IMR-90 (cell line): Measurements from ENCODE around the gene BACE1-AS. TPM values are rescaled to one million over a fixed set of nuclear protein-coding genes. Genes with fewer than 3 reads are reported as not detected.

Experiments
- ATAC-seq: fragments of 200-7000 bp; cut with Tn5 transposase; 2 replicates; pipeline ENCODE4 v1.9.1; 2020; ENCODE audit warnings: low read depth, mild to moderate bottlenecking, moderate library complexity
- BruUV-seq: library from RNA; stranded (reverse); fragments of 400-500 nt; replicated peaks from 2 replicates; lab custom pipeline; 2021; lab: Mats Ljungman, UMichigan
- CTCF ChIA-PET: fragments of 300-600 bp; formaldehyde crosslinking; extraction: SDS; loops from one replicate; lab custom pipeline; 2021; ENCODE audit warnings: antibody characterized with exemption; lab: Yijun Ruan, JAX
- POLR2A ChIA-PET: fragments of 300-600 bp; sonication (Branson Sonifier 250); formaldehyde crosslinking; loops from one replicate; lab custom pipeline; 2022; ENCODE audit warnings: antibody characterized with exemption; ENCODE audit not compliant: unreplicated experiment; lab: Charles Lee
- DNase-seq: peaks from one replicate; pipeline ENCODE4 v3.0.0; 2013
- H2AFZ ChIP-seq: replicated peaks from 2 replicates; pipeline ENCODE3; 2013; ENCODE audit warnings: low read length, mild to moderate bottlenecking; ENCODE audit not compliant: poor library complexity
- H2AK5ac ChIP-seq: 2 replicates; pipeline ENCODE4 v1.6.1; 2013; ENCODE audit warnings: low read depth, low read length, inconsistent platforms
- H2AK9ac ChIP-seq: replicated peaks from 2 replicates; pipeline ENCODE3; 2013; ENCODE audit warnings: mild to moderate bottlenecking, low read depth, low read length, moderate library complexity; ENCODE audit not compliant: poor library complexity
- H2BK120ac ChIP-seq: 2 replicates; pipeline ENCODE4 v1.6.1; 2013; ENCODE audit warnings: low read depth, low read length, inconsistent platforms
- H2BK15ac ChIP-seq: 3 replicates; pipeline ENCODE4 v1.6.1; 2013; ENCODE audit warnings: low read depth, low read length, inconsistent platforms
- H2BK20ac ChIP-seq: 2 replicates; pipeline ENCODE4 v1.6.1; 2013; ENCODE audit warnings: low read depth, mild to moderate bottlenecking, inconsistent platforms, low read length, moderate library complexity
- H2BK5ac ChIP-seq: 2 replicates; pipeline ENCODE4 v1.6.1; 2013; ENCODE audit warnings: mild to moderate bottlenecking, low read depth, low read length, inconsistent platforms; ENCODE audit not compliant: poor library complexity, severe bottlenecking
- H3K14ac ChIP-seq: replicated peaks from 2 replicates; pipeline ENCODE4 v1.6.1; 2013; ENCODE audit warnings: low read depth, low read length, inconsistent platforms
- H3K18ac ChIP-seq: 2 replicates; pipeline ENCODE4 v1.6.1; 2013; ENCODE audit warnings: low read depth, low read length, control low read depth
- H3K23ac ChIP-seq: 2 replicates; pipeline ENCODE4 v1.6.1; 2013; ENCODE audit warnings: low read depth, low read length, inconsistent platforms
- H3K27ac ChIP-seq: 2 replicates; pipeline ENCODE4 v1.5.1; 2013; ENCODE audit warnings: mild to moderate bottlenecking, control low read depth, low read length; ENCODE audit not compliant: insufficient read depth
- H3K27me3 ChIP-seq: 2 replicates; pipeline ENCODE4 v1.6.1; 2013; ENCODE audit warnings: low read length; ENCODE audit not compliant: control insufficient read depth, insufficient read depth
- H3K36me3 ChIP-seq: 2 replicates; pipeline ENCODE4 v1.6.1; 2013; ENCODE audit warnings: low read length, mixed read lengths; ENCODE audit not compliant: control insufficient read depth, insufficient read depth
- H3K4ac ChIP-seq: 2 replicates; pipeline ENCODE4 v1.6.1; 2013; ENCODE audit warnings: low read depth, low read length, inconsistent platforms
- H3K4me1 ChIP-seq: 2 replicates; pipeline ENCODE4 v1.6.1; 2013; ENCODE audit warnings: low read length, mixed read lengths; ENCODE audit not compliant: control insufficient read depth, insufficient read depth
- H3K4me2 ChIP-seq: 2 replicates; pipeline ENCODE4 v1.6.1; 2013; ENCODE audit warnings: low read depth, mild to moderate bottlenecking, control low read depth, low read length, moderate library complexity
- H3K4me3 ChIP-seq: 2 replicates; pipeline ENCODE4 v1.5.1; 2013; ENCODE audit warnings: low read depth, mild to moderate bottlenecking, control low read depth, low read length, moderate library complexity; ENCODE audit not compliant: insufficient read depth
- H3K56ac ChIP-seq: 2 replicates; pipeline ENCODE4 v1.6.1; 2013; ENCODE audit warnings: low read length, inconsistent platforms; ENCODE audit not compliant: insufficient read depth; ENCODE audit errors: extremely low read depth
- H3K79me1 ChIP-seq, 2 experiments: 2 replicates each; pipeline ENCODE4 v1.6.1; 2013; ENCODE audit warnings: low read length in 2 of 2, inconsistent platforms in 1 of 2, low read depth in 1 of 2
- H3K9ac ChIP-seq: 2 replicates; pipeline ENCODE4 v1.6.1; 2013; ENCODE audit warnings: low read depth, low read length, control low read depth
- H3K9me1 ChIP-seq: 2 replicates; pipeline ENCODE4 v1.6.1; 2013; ENCODE audit warnings: low read length, inconsistent platforms; ENCODE audit not compliant: insufficient read depth
- H3K9me3 ChIP-seq: 2 replicates; pipeline ENCODE4 v1.6.1; 2013; ENCODE audit warnings: low read length; ENCODE audit not compliant: control insufficient read depth, insufficient read depth
- H4K20me1 ChIP-seq: 2 replicates; pipeline ENCODE4 v1.6.1; 2013; ENCODE audit warnings: low read length, inconsistent platforms; ENCODE audit not compliant: insufficient read depth
- H4K5ac ChIP-seq: 2 replicates; pipeline ENCODE4 v1.6.1; 2013; ENCODE audit warnings: mild to moderate bottlenecking, low read depth, low read length, control low read depth
- H4K8ac ChIP-seq, 2 experiments: 2 replicates each; pipeline ENCODE4 v1.6.1; 2013; ENCODE audit warnings: low read depth in 2 of 2, low read length in 2 of 2, control low read depth in 1 of 2, inconsistent platforms in 1 of 2
- H4K91ac ChIP-seq: 2 replicates; pipeline ENCODE4 v1.6.1; 2013; ENCODE audit warnings: low read depth, low read length, inconsistent platforms; ENCODE audit not compliant: insufficient read depth
- BHLHE40 ChIP-seq: fragments of 150-350 bp; IDR thresholded peaks from 2 replicates; pipeline ENCODE4 v1.6.1; 2016; ENCODE audit warnings: mild to moderate bottlenecking, low read depth, low read length
- CEBPB ChIP-seq: IDR thresholded peaks from 2 replicates; pipeline ENCODE4 v1.6.1; 2012; ENCODE audit warnings: low read depth, low read length, improper control_type of control experiment
- CHD1 ChIP-seq: IDR thresholded peaks from 2 replicates; pipeline ENCODE4 v1.6.1; 2012; ENCODE audit warnings: low read depth, low read length, improper control_type of control experiment
- FOS ChIP-seq: fragments of 150-350 bp; IDR thresholded peaks from 2 replicates; pipeline ENCODE4 v1.6.1; 2016; ENCODE audit warnings: low read depth, low read length
- MAFK ChIP-seq: IDR thresholded peaks from 2 replicates; pipeline ENCODE4 v1.6.1; 2012; ENCODE audit warnings: low read depth, low read length, improper control_type of control experiment
- MAZ ChIP-seq: IDR thresholded peaks from 2 replicates; pipeline ENCODE4 v1.6.1; 2012; ENCODE audit warnings: low read depth, mild to moderate bottlenecking, low read length, improper control_type of control experiment, moderate library complexity, borderline replicate concordance
- MXI1 ChIP-seq: IDR thresholded peaks from 2 replicates; pipeline ENCODE4 v1.6.1; 2012; ENCODE audit warnings: low read depth, mild to moderate bottlenecking, low read length, moderate library complexity, borderline replicate concordance
- NFE2L2 ChIP-seq: fragments of 150-350 bp; IDR thresholded peaks from 2 replicates; pipeline ENCODE4 v1.6.1; 2016; ENCODE audit warnings: low read depth, mild to moderate bottlenecking, low read length
- POLR2A ChIP-seq: IDR thresholded peaks from 2 replicates; pipeline ENCODE4 v1.6.1; 2012; ENCODE audit warnings: mild to moderate bottlenecking, low read depth, low read length
- RAD21 ChIP-seq: IDR thresholded peaks from 2 replicates; pipeline ENCODE4 v1.6.1; 2012; ENCODE audit warnings: low read length, improper control_type of control experiment
- RCOR1 ChIP-seq: IDR thresholded peaks from 2 replicates; pipeline ENCODE4 v1.6.1; 2012; ENCODE audit warnings: mild to moderate bottlenecking, low read length, improper control_type of control experiment; ENCODE audit not compliant: insufficient replicate concordance
- RFX5 ChIP-seq: IDR thresholded peaks from 2 replicates; pipeline ENCODE4 v1.8.0; 2012; ENCODE audit warnings: low read depth, mild to moderate bottlenecking, low read length, moderate library complexity
- SMC3 ChIP-seq: fragments of 150-350 bp; IDR thresholded peaks from 2 replicates; pipeline ENCODE4 v1.6.1; 2016; ENCODE audit warnings: low read depth, mild to moderate bottlenecking, antibody characterized with exemption, low read length, moderate library complexity
- WGBS, 2 experiments: methylation state at CpG; one replicate each; pipeline versions ENCODE4 v1.1.5 to v1.1.7; 2013; ENCODE audit warnings: missing lambda C conversion rate in 2 of 2; ENCODE audit not compliant: insufficient read length in 1 of 2; ENCODE audit errors: extremely low coverage in 2 of 2; 5-methylcytosine and 5-hydroxymethylcytosine counted together
- dilution Hi-C: fragments of 300-500 bp; cut with HindIII; formaldehyde crosslinking; loops from one replicate; pipeline ENCODE4 v1.14.3; 2018; ENCODE audit warnings: low sequenced_read_pairs; ENCODE audit not compliant: unreplicated experiment
- in situ Hi-C: fragments of 300-500 bp; cut with MboI; formaldehyde crosslinking; loops from 3 replicates; pipeline ENCODE4 v1.14.3; 2019; ENCODE audit warnings: low sequenced_read_pairs, inconsistent platforms, mixed read lengths
- intact Hi-C: fragments of 100-400 bp; cut with micrococcal nuclease; formaldehyde crosslinking; loops from 2 replicates; pipeline ENCODE4 v1.10.0; 2022
- polyA plus RNA-seq, 3 experiments: library from polyadenylated mRNA; depleted of rRNA; stranded (reverse); fragments of >200 nt; gene quantifications; 2 replicates each; pipeline ENCODE4 v1.2.3, GENCODE V29; 2012; ENCODE audit warnings: low replicate concordance in 1 of 3
- total RNA-seq: library from RNA; depleted of rRNA; stranded (reverse); fragments of >200 nt; gene quantifications from 2 replicates; pipeline ENCODE4 v1.2.3, GENCODE V29; 2012
- TF ChIP-seq, protein P1 (sequence below): conservative IDR thresholded peaks from 2 replicates; pipeline ENCODE4 v1.5.1; 2012; ENCODE audit warnings: mild to moderate bottlenecking, low read depth, low read length, improper control_type of control experiment
- TF ChIP-seq, protein P2 (sequence below): fragments of 150-350 bp; IDR thresholded peaks from 2 replicates; pipeline ENCODE4 v1.6.1; 2017; ENCODE audit warnings: mild to moderate bottlenecking, antibody characterized with exemption, low read length, low read depth

The BACE1-AS gene
- total and polyA plus RNA-seq, 2 of the 4 experiments (the other 2 are of a cell fraction) = 2.7 to 2.9 TPM

GRCh38 chr11:117295438-117296137, 4.4 kb downstream of the BACE1-AS start:
- H2AFZ ChIP-seq = no peak overlapping the region
- BruUV-seq = no TSS peak
- no peak overlapping the region for H3K23ac ChIP-seq
- no peak for DNase-seq
- no peak overlapping the region for H2BK20ac ChIP-seq
- no peak overlapping the region for H3K14ac ChIP-seq
- POLR2A ChIA-PET = no interaction called here
- no peak for ATAC-seq
- no peak overlapping the region for H3K27ac ChIP-seq
- no peak overlapping the region for H2AK5ac ChIP-seq
- no peak overlapping the region for H2BK5ac ChIP-seq
- no peak overlapping the region for H3K56ac ChIP-seq
- no peak overlapping the region for H4K8ac ChIP-seq
- H3K27me3 ChIP-seq = no peaks in the 10 kb centered on the region
- H3K36me3 ChIP-seq = peaks cover 27% of the 10 kb centered on the region
- intact Hi-C loops = no loop called here
- H2BK15ac ChIP-seq = no peak overlapping the region
- no peak overlapping the region for H4K5ac ChIP-seq
- H3K4ac ChIP-seq = no peak overlapping the region
- CTCF ChIA-PET = interaction anchor here (0.6 kb wide), 1 partner anchor 9 kb away, joined by 3 read pairs; no protein-coding TSS in a partner anchor
- H3K9me1 ChIP-seq = 0 out of 2 replicates have a peak, but pooled peaks cover 4% of the 10 kb centered on the region
- no peak overlapping the region for H2BK120ac ChIP-seq
- H3K4me3 ChIP-seq = no peak overlapping the region
- peaks cover 9% of the 10 kb centered on the region; the same call in 1 of the 2 replicates for H3K4me1 ChIP-seq
- no CpG with 5 or more reads among the region's 9 CpGs for WGBS, 2 experiments
- H3K18ac ChIP-seq = no peak overlapping the region
- H3K9ac ChIP-seq = no peak overlapping the region
- no peak overlapping the region for H3K4me2 ChIP-seq
- dilution Hi-C loops = no loop called here
- in situ Hi-C loops = no loop called here
- peaks cover 7 to 15% of the 10 kb centered on the region in 2 experiments; a peak in 3 of 4 replicates for H3K79me1 ChIP-seq
- no peak overlapping the region for H4K91ac ChIP-seq
- H3K9me3 ChIP-seq = no peaks in the 10 kb centered on the region
- H2AK9ac ChIP-seq = no peak overlapping the region
- 0 out of 2 replicates have a peak, but pooled peaks cover 2% of the 10 kb centered on the region for H4K20me1 ChIP-seq
- TF ChIP-seq, protein P1, sequence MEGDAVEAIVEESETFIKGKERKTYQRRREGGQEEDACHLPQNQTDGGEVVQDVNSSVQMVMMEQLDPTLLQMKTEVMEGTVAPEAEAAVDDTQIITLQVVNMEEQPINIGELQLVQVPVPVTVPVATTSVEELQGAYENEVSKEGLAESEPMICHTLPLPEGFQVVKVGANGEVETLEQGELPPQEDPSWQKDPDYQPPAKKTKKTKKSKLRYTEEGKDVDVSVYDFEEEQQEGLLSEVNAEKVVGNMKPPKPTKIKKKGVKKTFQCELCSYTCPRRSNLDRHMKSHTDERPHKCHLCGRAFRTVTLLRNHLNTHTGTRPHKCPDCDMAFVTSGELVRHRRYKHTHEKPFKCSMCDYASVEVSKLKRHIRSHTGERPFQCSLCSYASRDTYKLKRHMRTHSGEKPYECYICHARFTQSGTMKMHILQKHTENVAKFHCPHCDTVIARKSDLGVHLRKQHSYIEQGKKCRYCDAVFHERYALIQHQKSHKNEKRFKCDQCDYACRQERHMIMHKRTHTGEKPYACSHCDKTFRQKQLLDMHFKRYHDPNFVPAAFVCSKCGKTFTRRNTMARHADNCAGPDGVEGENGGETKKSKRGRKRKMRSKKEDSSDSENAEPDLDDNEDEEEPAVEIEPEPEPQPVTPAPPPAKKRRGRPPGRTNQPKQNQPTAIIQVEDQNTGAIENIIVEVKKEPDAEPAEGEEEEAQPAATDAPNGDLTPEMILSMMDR = no peak
- TF ChIP-seq CEBPB (no peak), RFX5 (no peak), MAFK (no peak), RCOR1 (no peak), NFE2L2 (no peak), FOS (no peak), POLR2A (no peak), MAZ (no peak), SMC3 (no peak), BHLHE40 (no peak), CHD1 (no peak), RAD21 (no peak), MXI1 (no peak)
- TF ChIP-seq, protein P2, sequence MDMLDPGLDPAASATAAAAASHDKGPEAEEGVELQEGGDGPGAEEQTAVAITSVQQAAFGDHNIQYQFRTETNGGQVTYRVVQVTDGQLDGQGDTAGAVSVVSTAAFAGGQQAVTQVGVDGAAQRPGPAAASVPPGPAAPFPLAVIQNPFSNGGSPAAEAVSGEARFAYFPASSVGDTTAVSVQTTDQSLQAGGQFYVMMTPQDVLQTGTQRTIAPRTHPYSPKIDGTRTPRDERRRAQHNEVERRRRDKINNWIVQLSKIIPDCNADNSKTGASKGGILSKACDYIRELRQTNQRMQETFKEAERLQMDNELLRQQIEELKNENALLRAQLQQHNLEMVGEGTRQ = no peak
